K562 (cell line): ENCODE results near the gene PIGH. TPM values are rescaled to one million over a fixed set of nuclear protein-coding genes. Genes with fewer than 3 reads are reported as not detected.
"Not testable (repeated sequence)": the region's sequence is repeated elsewhere in the genome, so short reads cannot be mapped to it uniquely, and the experiment has no call there.

Experiments used
- ATAC-seq: fragments of 200-7000 bp; cut with Tn5 transposase; 3 replicates; pipeline ENCODE4 v1.9.1; 2020; ENCODE audit warnings: moderate library complexity
- BruUV-seq: library from RNA; stranded (reverse); fragments of 400-500 nt; replicated peaks from 2 replicates; lab custom pipeline; 2021; lab: Mats Ljungman, UMichigan
- CTCF ChIA-PET: fragments of 300-600 bp; formaldehyde crosslinking; extraction: SDS; loops from one replicate; lab custom pipeline; 2021; ENCODE audit warnings: low intra/inter-chr PET ratio; lab: Yijun Ruan, JAX
- POLR2A ChIA-PET: fragments of 300-600, 350-650 bp; sonication (Branson Sonifier 250); formaldehyde crosslinking; extraction: SDS; loops from one replicate; lab custom pipeline; 2021; ENCODE audit warnings: antibody characterized with exemption, inconsistent platforms; lab: Yijun Ruan, JAX
- DNase-seq, 4 experiments: peaks; one replicate each; pipeline versions ENCODE4 v3.0.0 to v3.0.0-alpha.2; 2011 to 2018; ENCODE audit warnings: low spot score in 3 of 4, mixed read lengths in 3 of 4; ENCODE audit errors: extremely low read depth in 1 of 4
- FAIRE-seq: peaks from 2 replicates; lab custom pipeline; 2011; peaks lifted over from hg19 to GRCh38; lab: Jason Lieb, UNC
- H2AFZ ChIP-seq: 2 replicates; pipeline ENCODE4 v1.6.0; 2011; ENCODE audit warnings: low read depth, low read length, control low read depth, inconsistent platforms
- H3K27ac ChIP-seq: fragments of 200-600 bp; 3 replicates; pipeline ENCODE4 v1.8.0; 2011; ENCODE audit warnings: low read depth, mild to moderate bottlenecking, control low read depth, inconsistent platforms, low read length, moderate library complexity, mixed read lengths; ENCODE audit errors: extremely low read depth
- H3K27me3 ChIP-seq, 2 experiments: fragments of 300-600 bp in 1 of 2; 2 replicates in 1 of 2; 3 replicates in 1 of 2; pipeline versions ENCODE4 v1.6.0 to v1.8.0; 2011; ENCODE audit warnings: inconsistent platforms in 2 of 2, low read length in 2 of 2, mild to moderate bottlenecking in 1 of 2, mixed read lengths in 1 of 2, moderate library complexity in 1 of 2; ENCODE audit not compliant: control insufficient read depth in 2 of 2, insufficient read depth in 2 of 2
- H3K36me3 ChIP-seq: fragments of 300-600 bp; 3 replicates; pipeline ENCODE4 v1.8.0; 2011; ENCODE audit warnings: mild to moderate bottlenecking, low read length, inconsistent platforms; ENCODE audit not compliant: control insufficient read depth, insufficient read depth
- H3K4me1 ChIP-seq, 2 experiments: fragments of 200-600 bp in 1 of 2; replicated peaks in 1 of 2; 2 replicates in 1 of 2; 3 replicates in 1 of 2; pipeline versions ENCODE4 v1.5.1 to v1.8.0; 2011; ENCODE audit warnings: inconsistent platforms in 2 of 2, low read length in 2 of 2, mild to moderate bottlenecking in 1 of 2, mixed read lengths in 1 of 2, moderate library complexity in 1 of 2; ENCODE audit not compliant: control insufficient read depth in 2 of 2, insufficient read depth in 2 of 2
- H3K4me2 ChIP-seq: 2 replicates; pipeline ENCODE4 v1.6.1; 2011; ENCODE audit warnings: low read length, control low read depth, inconsistent platforms, mixed read lengths; ENCODE audit not compliant: insufficient read depth
- H3K4me3 ChIP-seq: fragments of 200-600 bp; sonication (generic), shearing (Covaris generic); 2 replicates; pipeline ENCODE4 v1.5.1; 2016; ENCODE audit warnings: control low read depth, inconsistent platforms
- H3K79me2 ChIP-seq: fragments of 200-600 bp; 3 replicates; pipeline ENCODE4 v1.8.0; 2011; ENCODE audit warnings: low read length, inconsistent platforms; ENCODE audit not compliant: control insufficient read depth, insufficient read depth
- H3K9ac ChIP-seq, 2 experiments: 2 replicates each; pipeline versions ENCODE4 v1.6.0 to v1.6.1; 2011; ENCODE audit warnings: low read depth in 2 of 2, low read length in 2 of 2, control low read depth in 1 of 2, inconsistent platforms in 1 of 2, mild to moderate bottlenecking in 1 of 2, mixed read lengths in 1 of 2; ENCODE audit not compliant: insufficient read depth in 1 of 2
- H3K9me1 ChIP-seq: one replicate; pipeline ENCODE4 v1.6.0; 2011; ENCODE audit warnings: inconsistent platforms, mild to moderate bottlenecking, low read length, moderate library complexity; ENCODE audit not compliant: control insufficient read depth, insufficient read depth
- H3K9me3 ChIP-seq: replicated peaks from 2 replicates; pipeline ENCODE4 v1.5.1; 2011; ENCODE audit warnings: low read depth, low read length, inconsistent platforms; ENCODE audit not compliant: control insufficient read depth, insufficient read depth
- H4K20me1 ChIP-seq: replicated peaks from 2 replicates; pipeline ENCODE4 v1.6.1; 2011; ENCODE audit warnings: low read length, inconsistent platforms, mixed read lengths; ENCODE audit not compliant: control insufficient read depth, insufficient read depth
- HOMEZ ChIP-seq: fragments of 250-450 bp; sonication (Bioruptor Pico); IDR thresholded peaks from 2 replicates; pipeline ENCODE4 v1.4.0; 2020; ENCODE audit warnings: mild to moderate bottlenecking, moderate library complexity
- ZNF121 ChIP-seq: sonication (generic); formaldehyde crosslinking; conservative IDR thresholded peaks from 2 replicates; pipeline ENCODE4 v1.8.0; 2022; ENCODE audit warnings: missing genetic modification reagents
- WGBS: fragments of 100-300 bp; shearing (Covaris generic); methylation state at CpG from one replicate; pipeline ENCODE4 v1.1.6; 2016; ENCODE audit warnings: low coverage, mixed read lengths; ENCODE audit not compliant: insufficient coverage; ENCODE audit errors: missing lambda C conversion rate; 5-methylcytosine and 5-hydroxymethylcytosine counted together
- in situ Hi-C: fragments of 300-500 bp; cut with MboI; formaldehyde crosslinking; loops from 4 replicates; pipeline ENCODE4 v1.15.0; 2018; ENCODE audit warnings: inconsistent platforms, mixed read lengths
- intact Hi-C: fragments of 100-400 bp; cut with micrococcal nuclease; formaldehyde crosslinking; loops from 2 replicates; pipeline ENCODE4 v1.14.2; 2022
- polyA plus RNA-seq, 8 experiments: library from polyadenylated mRNA; depleted of rRNA in 4 of 8; stranded (reverse) in 5 of 8; unstranded in 3 of 8; fragments of >200 nt; fragmentation: Nextera tagmentation in 2 of 8; fragmentation: Illumina TruSeq in 1 of 8; extraction: Ambion mirVana in 2 of 8; extraction: Trizol in 1 of 8; gene quantifications; 2 replicates each; pipeline versions ENCODE4 v1.2.1 to v1.2.3, GENCODE V29; 2011 to 2014; ENCODE audit warnings: inconsistent platforms in 1 of 8, missing spikeins in 1 of 8
- total RNA-seq, 7 experiments: library from RNA; depleted of rRNA in 6 of 7; stranded (reverse); fragments of >200 nt in 6 of 7; fragmentation: Illumina TruSeq in 2 of 7; extraction: Trizol in 2 of 7; gene quantifications; 2 replicates each; pipeline versions ENCODE4 v1.2.1 to v1.2.3, GENCODE V29; 2011 to 2021; ENCODE audit warnings: low replicate concordance in 1 of 7

PIGH gene
- total and polyA plus RNA-seq, 9 of the 15 experiments (the other 6 are each of a cell fraction or from before 2014, with no cell fraction given), result 21.1 to 53.4 (median 24.7) TPM

DNA sequence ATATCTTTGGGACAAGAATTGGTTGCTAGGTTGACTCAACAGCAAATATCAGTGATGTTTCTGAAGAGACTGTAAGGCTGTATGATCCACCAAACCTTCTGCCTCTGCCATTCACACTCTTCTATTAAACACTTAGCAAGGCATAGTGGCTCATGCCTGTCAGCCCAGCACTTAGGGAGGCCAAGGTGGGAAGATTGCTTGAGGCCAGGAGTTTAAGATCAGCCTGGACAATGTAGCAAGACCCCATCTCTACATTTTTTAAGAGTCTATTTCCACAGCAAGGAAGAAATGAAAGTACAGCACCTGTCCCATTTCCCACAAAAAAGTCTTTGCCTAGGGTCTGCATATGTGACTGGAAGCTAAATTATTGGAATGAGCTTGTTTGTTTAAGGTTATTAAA is 27.5 kb upstream of the PIGH start:
- ChIA-PET CTCF (no interaction called here), POLR2A (interaction anchor here (0.8 to 1.2 kb wide), 2 partner anchors 10 to 15 kb away, joined by 3 to 4 read pairs; no protein-coding TSS in a partner anchor)
- H3K4me2 ChIP-seq, result no peak overlapping the region
- H3K9me1 ChIP-seq, result no peaks in the 10 kb centered on the region
- no peak overlapping the region for H3K27ac ChIP-seq
- TF ChIP-seq HOMEZ (no peak), ZNF121 (peak; percentile 57; the same call in 1 of the 2 replicates)
- H3K4me3 ChIP-seq, result no peak overlapping the region
- no peak overlapping the region for H3K9ac ChIP-seq
- FAIRE-seq (no peak), DNase-seq (no peak), ATAC-seq (no peak)
- H3K79me2 ChIP-seq, result no peaks in the 10 kb centered on the region
- no peak overlapping the region for H2AFZ ChIP-seq
- in situ Hi-C loops, result no loop called here
- no peaks in the 10 kb centered on the region for H4K20me1 ChIP-seq
- no peaks in the 10 kb centered on the region for H3K9me3 ChIP-seq
- intact Hi-C loops, result no loop called here
- H3K4me1 ChIP-seq, result peaks cover 0 to 8% of the 10 kb centered on the region in 2 experiments; a peak in 3 of 5 replicates
- no peaks in the 10 kb centered on the region; the same call in 2 of the 3 replicates for H3K36me3 ChIP-seq
- BruUV-seq, result no TSS peak
- no peaks in the 10 kb centered on the region for H3K27me3 ChIP-seq

GRCh38 chr14:67626131-67626530 is 26.1 kb upstream of the PIGH start:
- BruUV-seq, H3K27ac ChIP-seq, H3K4me2 ChIP-seq, H3K79me2 ChIP-seq, H3K27me3 ChIP-seq, ATAC-seq, H3K4me3 ChIP-seq, H3K36me3 ChIP-seq, H3K9me3 ChIP-seq, intact Hi-C loops, DNase-seq, FAIRE-seq, CTCF ChIA-PET, H3K9ac ChIP-seq, H2AFZ ChIP-seq, H4K20me1 ChIP-seq, H3K9me1 ChIP-seq, in situ Hi-C loops: not testable (repeated sequence)
- WGBS, result 29% methylated on average over 1 of the region's 1 CpG
- H3K4me1 ChIP-seq, result peaks cover 0 to 15% of the 10 kb centered on the region in 2 experiments; a peak in 3 of 5 replicates
- POLR2A ChIA-PET, result interaction anchor here (0.6 kb wide), 1 partner anchor 38 kb away, joined by 3 read pairs; no protein-coding TSS in a partner anchor
